SK-N-SH treated with all-trans-retinoic acid at 6 μM for 48 hours (cell line): Measurements from ENCODE around the gene SMIM13.

ENCODE experiments used
- ARNTL ChIP-seq: fragments of 450-650 bp; formaldehyde crosslinking; IDR thresholded peaks from 2 replicates; pipeline ENCODE4 v1.5.0; 2020; ENCODE audit warnings: low read depth, mild to moderate bottlenecking, moderate library complexity, borderline replicate concordance
- BACH2 ChIP-seq: fragments of 250-450 bp; sonication (Bioruptor Pico); IDR thresholded peaks from 2 replicates; pipeline ENCODE4 v1.9.0; 2021; ENCODE audit warnings: mild to moderate bottlenecking, borderline replicate concordance
- CSDC2 ChIP-seq: fragments of 250-450 bp; sonication (Bioruptor Pico); IDR thresholded peaks from 2 replicates; pipeline ENCODE4 v1.5.0; 2020; ENCODE audit warnings: mild to moderate bottlenecking, moderate library complexity
- ISL1 ChIP-seq: fragments of 250-450 bp; sonication (Bioruptor Pico); IDR thresholded peaks from 2 replicates; pipeline ENCODE4 v2.1.2; 2022; ENCODE audit warnings: mild to moderate bottlenecking, moderate library complexity
- RARB ChIP-seq: fragments of 250-450 bp; sonication (Bioruptor Pico); IDR thresholded peaks from 2 replicates; pipeline ENCODE4 v1.8.0; 2021; ENCODE audit warnings: mild to moderate bottlenecking, moderate library complexity
- ZC3H10 ChIP-seq: fragments of 250-450 bp; sonication (Bioruptor Pico); IDR thresholded peaks from 2 replicates; pipeline ENCODE4 v1.5.1; 2021; ENCODE audit warnings: mild to moderate bottlenecking, moderate library complexity
- ZFP30 ChIP-seq: fragments of 450-650 bp; formaldehyde crosslinking; IDR thresholded peaks from 2 replicates; pipeline ENCODE4 v1.5.0; 2022; ENCODE audit warnings: mild to moderate bottlenecking, moderate library complexity
- TF ChIP-seq, protein P1 (sequence below): fragments of 250-450 bp; sonication (Bioruptor Pico); IDR thresholded peaks from 2 replicates; pipeline ENCODE4 v1.8.0; 2020; ENCODE audit warnings: mild to moderate bottlenecking, moderate library complexity, borderline replicate concordance

DNA sequence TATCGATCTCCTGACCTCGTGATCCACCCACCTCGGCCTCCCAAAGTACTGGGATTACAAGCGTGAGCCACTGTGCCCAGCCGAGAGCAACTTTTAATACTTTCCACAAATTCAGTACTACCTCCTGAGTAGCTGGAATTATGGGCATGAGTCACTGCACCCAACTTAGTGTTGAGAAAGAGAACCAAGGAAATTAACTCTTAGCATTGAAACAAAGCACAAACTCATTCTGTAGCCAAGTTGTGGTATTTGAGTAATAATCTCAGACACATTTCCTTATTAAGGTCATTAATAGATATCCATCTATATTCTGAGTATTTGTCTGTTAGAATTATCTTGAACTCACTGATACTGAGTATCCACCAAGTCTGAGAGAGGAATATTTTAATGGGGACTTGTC lies 35.2 kb upstream of the SMIM13 start:
- TF ChIP-seq ARNTL (CRISPR knock-in tag): no peak
- TF ChIP-seq ZC3H10 (CRISPR knock-in tag): no peak
- TF ChIP-seq ZFP30 (CRISPR knock-in tag): no peak
- no peak for TF ChIP-seq RARB (CRISPR knock-in tag)
- TF ChIP-seq BACH2 (CRISPR knock-in tag): no peak
- no peak for TF ChIP-seq CSDC2 (CRISPR knock-in tag)
- TF ChIP-seq, protein P1, sequence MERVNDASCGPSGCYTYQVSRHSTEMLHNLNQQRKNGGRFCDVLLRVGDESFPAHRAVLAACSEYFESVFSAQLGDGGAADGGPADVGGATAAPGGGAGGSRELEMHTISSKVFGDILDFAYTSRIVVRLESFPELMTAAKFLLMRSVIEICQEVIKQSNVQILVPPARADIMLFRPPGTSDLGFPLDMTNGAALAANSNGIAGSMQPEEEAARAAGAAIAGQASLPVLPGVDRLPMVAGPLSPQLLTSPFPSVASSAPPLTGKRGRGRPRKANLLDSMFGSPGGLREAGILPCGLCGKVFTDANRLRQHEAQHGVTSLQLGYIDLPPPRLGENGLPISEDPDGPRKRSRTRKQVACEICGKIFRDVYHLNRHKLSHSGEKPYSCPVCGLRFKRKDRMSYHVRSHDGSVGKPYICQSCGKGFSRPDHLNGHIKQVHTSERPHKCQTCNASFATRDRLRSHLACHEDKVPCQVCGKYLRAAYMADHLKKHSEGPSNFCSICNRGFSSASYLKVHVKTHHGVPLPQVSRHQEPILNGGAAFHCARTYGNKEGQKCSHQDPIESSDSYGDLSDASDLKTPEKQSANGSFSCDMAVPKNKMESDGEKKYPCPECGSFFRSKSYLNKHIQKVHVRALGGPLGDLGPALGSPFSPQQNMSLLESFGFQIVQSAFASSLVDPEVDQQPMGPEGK (CRISPR knock-in tag): no peak
- no peak for TF ChIP-seq ISL1 (CRISPR knock-in tag)
